ENCODE data around the gene ALDOA. TPM values are rescaled to one million over a fixed set of nuclear protein-coding genes. Genes with fewer than 3 reads are reported as not detected.

The ALDOA gene
- total and polyA plus RNA-seq, 10 of the 15 experiments (the other 5 are each of a cell fraction or from before 2014, with no cell fraction given): 218 to 2,339 (median 1,095) TPM

DNA sequence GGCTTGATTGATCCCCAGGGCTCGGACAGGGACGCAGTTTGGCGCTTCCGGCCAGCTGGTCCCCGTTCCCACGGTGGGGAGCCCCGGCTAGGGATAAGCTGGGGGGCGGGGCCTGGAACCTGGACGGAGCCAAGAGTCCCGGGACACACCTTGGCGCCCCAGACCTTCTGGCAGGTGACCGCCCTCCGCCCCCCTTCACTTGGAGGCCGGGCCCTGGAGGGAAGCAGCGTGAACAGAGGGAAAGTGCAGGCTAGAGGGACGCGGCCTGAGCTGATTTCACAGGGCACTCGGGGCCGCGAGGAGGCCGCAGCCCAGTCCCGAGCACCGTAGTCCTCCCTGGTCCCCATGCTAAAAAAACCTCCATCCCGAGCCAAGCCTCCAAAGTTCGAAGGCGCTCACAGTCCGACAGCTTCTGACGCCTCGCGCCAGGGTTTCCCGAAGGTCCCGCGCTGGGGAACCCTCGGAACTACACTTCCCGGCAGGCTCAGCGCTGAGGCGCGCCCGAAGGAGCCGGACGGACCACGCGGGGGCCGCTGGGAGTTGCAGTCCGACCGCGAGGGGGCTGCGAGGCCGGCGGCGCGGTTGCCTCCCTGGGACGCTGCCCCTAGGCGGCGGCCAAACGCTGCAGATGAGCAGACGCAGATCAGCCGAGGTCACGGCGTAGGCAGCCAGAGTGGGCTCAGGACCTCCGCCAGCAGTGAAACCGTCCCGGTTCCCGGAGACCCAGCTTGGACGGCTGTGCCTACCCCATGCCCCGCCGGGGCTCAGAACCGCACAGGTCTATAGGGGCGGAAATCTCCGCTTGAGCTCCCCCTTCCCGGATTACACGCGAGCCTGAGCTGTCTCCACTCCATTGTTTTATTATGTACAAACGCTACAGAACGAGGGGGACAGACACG, 26.2 kb downstream of the ALDOA start, which contains the start of gene TBX6 (continued):
- TF ChIP-seq, protein P1, sequence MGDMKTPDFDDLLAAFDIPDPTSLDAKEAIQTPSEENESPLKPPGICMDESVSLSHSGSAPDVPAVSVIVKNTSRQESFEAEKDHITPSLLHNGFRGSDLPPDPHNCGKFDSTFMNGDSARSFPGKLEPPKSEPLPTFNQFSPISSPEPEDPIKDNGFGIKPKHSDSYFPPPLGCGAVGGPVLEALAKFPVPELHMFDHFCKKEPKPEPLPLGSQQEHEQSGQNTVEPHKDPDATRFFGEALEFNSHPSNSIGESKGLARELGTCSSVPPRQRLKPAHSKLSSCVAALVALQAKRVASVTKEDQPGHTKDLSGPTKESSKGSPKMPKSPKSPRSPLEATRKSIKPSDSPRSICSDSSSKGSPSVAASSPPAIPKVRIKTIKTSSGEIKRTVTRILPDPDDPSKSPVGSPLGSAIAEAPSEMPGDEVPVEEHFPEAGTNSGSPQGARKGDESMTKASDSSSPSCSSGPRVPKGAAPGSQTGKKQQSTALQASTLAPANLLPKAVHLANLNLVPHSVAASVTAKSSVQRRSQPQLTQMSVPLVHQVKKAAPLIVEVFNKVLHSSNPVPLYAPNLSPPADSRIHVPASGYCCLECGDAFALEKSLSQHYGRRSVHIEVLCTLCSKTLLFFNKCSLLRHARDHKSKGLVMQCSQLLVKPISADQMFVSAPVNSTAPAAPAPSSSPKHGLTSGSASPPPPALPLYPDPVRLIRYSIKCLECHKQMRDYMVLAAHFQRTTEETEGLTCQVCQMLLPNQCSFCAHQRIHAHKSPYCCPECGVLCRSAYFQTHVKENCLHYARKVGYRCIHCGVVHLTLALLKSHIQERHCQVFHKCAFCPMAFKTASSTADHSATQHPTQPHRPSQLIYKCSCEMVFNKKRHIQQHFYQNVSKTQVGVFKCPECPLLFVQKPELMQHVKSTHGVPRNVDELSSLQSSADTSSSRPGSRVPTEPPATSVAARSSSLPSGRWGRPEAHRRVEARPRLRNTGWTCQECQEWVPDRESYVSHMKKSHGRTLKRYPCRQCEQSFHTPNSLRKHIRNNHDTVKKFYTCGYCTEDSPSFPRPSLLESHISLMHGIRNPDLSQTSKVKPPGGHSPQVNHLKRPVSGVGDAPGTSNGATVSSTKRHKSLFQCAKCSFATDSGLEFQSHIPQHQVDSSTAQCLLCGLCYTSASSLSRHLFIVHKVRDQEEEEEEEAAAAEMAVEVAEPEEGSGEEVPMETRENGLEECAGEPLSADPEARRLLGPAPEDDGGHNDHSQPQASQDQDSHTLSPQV (IDR thresholded peaks at IDR 0.05): peak; percentile 79; the same call in 1 of the 2 replicates
- TF ChIP-seq SREBF1 (IDR thresholded peaks at IDR 0.05; ENCODE audit: low read length) (peak; percentile 84; the same call in 1 of the 2 replicates), POLR2A (IDR thresholded peaks at IDR 0.05; ENCODE audit: low read depth, low read length) (peak; percentile 84), NR2F1 (conservative IDR thresholded peaks at IDR 0.05) (peak; percentile 98), HCFC1 (IDR thresholded peaks at IDR 0.05; ENCODE audit: low read length) (peak; percentile 100), SIN3A (IDR thresholded peaks at IDR 0.05; ENCODE audit: low read depth, low read length) (0 out of 2 replicates have a peak, but pooled peaks have one; percentile 19), RUNX3 (IDR thresholded peaks at IDR 0.05; ENCODE audit: low read length) (peak; percentile 68), CREM (IDR thresholded peaks at IDR 0.05; ENCODE audit: low read depth) (peak; percentile 85), RAD21 (IDR thresholded peaks at IDR 0.05; ENCODE audit: insufficient read depth, low read depth, low read length) (peak; percentile 58), NFIC (IDR thresholded peaks at IDR 0.05; ENCODE audit: low read depth, low read length) (no peak), ZNF274 (IDR thresholded peaks at IDR 0.05; ENCODE audit: insufficient read depth, insufficient read length) (no peak), RB1 (IDR thresholded peaks at IDR 0.05; ENCODE audit: borderline replicate concordance) (peak; percentile 76; the same call in 1 of the 2 replicates), DPF2 (IDR thresholded peaks at IDR 0.05) (peak; percentile 14; the same call in 1 of the 2 replicates), MEF2B (IDR thresholded peaks at IDR 0.05; ENCODE audit: partially characterized antibody, poor library complexity, severe bottlenecking) (no peak), TAF1 (IDR thresholded peaks at IDR 0.05; ENCODE audit: borderline replicate concordance, low read depth, low read length) (no peak; the same call in 1 of the 2 replicates), HDAC2 (IDR thresholded peaks at IDR 0.05) (no peak)
- TF ChIP-seq, protein P2, sequence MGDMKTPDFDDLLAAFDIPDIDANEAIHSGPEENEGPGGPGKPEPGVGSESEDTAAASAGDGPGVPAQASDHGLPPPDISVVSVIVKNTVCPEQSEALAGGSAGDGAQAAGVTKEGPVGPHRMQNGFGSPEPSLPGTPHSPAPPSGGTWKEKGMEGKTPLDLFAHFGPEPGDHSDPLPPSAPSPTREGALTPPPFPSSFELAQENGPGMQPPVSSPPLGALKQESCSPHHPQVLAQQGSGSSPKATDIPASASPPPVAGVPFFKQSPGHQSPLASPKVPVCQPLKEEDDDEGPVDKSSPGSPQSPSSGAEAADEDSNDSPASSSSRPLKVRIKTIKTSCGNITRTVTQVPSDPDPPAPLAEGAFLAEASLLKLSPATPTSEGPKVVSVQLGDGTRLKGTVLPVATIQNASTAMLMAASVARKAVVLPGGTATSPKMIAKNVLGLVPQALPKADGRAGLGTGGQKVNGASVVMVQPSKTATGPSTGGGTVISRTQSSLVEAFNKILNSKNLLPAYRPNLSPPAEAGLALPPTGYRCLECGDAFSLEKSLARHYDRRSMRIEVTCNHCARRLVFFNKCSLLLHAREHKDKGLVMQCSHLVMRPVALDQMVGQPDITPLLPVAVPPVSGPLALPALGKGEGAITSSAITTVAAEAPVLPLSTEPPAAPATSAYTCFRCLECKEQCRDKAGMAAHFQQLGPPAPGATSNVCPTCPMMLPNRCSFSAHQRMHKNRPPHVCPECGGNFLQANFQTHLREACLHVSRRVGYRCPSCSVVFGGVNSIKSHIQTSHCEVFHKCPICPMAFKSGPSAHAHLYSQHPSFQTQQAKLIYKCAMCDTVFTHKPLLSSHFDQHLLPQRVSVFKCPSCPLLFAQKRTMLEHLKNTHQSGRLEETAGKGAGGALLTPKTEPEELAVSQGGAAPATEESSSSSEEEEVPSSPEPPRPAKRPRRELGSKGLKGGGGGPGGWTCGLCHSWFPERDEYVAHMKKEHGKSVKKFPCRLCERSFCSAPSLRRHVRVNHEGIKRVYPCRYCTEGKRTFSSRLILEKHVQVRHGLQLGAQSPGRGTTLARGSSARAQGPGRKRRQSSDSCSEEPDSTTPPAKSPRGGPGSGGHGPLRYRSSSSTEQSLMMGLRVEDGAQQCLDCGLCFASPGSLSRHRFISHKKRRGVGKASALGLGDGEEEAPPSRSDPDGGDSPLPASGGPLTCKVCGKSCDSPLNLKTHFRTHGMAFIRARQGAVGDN (IDR thresholded peaks at IDR 0.05): peak; percentile 29; the same call in 1 of the 2 replicates
- TF ChIP-seq, protein P3, sequence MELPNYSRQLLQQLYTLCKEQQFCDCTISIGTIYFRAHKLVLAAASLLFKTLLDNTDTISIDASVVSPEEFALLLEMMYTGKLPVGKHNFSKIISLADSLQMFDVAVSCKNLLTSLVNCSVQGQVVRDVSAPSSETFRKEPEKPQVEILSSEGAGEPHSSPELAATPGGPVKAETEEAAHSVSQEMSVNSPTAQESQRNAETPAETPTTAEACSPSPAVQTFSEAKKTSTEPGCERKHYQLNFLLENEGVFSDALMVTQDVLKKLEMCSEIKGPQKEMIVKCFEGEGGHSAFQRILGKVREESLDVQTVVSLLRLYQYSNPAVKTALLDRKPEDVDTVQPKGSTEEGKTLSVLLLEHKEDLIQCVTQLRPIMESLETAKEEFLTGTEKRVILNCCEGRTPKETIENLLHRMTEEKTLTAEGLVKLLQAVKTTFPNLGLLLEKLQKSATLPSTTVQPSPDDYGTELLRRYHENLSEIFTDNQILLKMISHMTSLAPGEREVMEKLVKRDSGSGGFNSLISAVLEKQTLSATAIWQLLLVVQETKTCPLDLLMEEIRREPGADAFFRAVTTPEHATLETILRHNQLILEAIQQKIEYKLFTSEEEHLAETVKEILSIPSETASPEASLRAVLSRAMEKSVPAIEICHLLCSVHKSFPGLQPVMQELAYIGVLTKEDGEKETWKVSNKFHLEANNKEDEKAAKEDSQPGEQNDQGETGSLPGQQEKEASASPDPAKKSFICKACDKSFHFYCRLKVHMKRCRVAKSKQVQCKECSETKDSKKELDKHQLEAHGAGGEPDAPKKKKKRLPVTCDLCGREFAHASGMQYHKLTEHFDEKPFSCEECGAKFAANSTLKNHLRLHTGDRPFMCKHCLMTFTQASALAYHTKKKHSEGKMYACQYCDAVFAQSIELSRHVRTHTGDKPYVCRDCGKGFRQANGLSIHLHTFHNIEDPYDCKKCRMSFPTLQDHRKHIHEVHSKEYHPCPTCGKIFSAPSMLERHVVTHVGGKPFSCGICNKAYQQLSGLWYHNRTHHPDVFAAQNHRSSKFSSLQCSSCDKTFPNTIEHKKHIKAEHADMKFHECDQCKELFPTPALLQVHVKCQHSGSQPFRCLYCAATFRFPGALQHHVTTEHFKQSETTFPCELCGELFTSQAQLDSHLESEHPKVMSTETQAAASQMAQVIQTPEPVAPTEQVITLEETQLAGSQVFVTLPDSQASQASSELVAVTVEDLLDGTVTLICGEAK (IDR thresholded peaks at IDR 0.05; ENCODE audit: borderline replicate concordance): no peak

Measured in GM12878 (cell line).